GM12864 (cell line): ENCODE results near the gene TMEM219.
A peak's percentile ranks its signal among the peaks of the same experiment; 100 is the strongest.

Experiments used
- DNase-seq: peaks from one replicate; pipeline ENCODE4 v3.0.0-alpha.2; 2011; ENCODE audit warnings: low read depth
- H3K4me3 ChIP-seq: 2 replicates; pipeline ENCODE4 v1.5.1; 2011; ENCODE audit warnings: mild to moderate bottlenecking, low read depth, low read length, control low read depth
- CTCF ChIP-seq: IDR thresholded peaks from 2 replicates; pipeline ENCODE4 v1.5.1; 2011; ENCODE audit warnings: low read depth, mild to moderate bottlenecking, moderate library complexity, low read length, control low read depth, inconsistent platforms; ENCODE audit errors: missing control alignments

TMEM219 gene

GRCh38 chr16:29921034-29921385 is 40.9 kb upstream of the TMEM219 start:
- TF ChIP-seq CTCF, result no peak
- no peak for DNase-seq
- no peak overlapping the region for H3K4me3 ChIP-seq

- TF ChIP-seq CTCF, result no peak
- no peak overlapping the region for H3K4me3 ChIP-seq
- DNase-seq, result no peak
These were observed 39.6 kb upstream of the TMEM219 start for GRCh38 chr16:29922326-29922725.

- no peak for TF ChIP-seq CTCF
- no peak for DNase-seq
- no peak overlapping the region for H3K4me3 ChIP-seq
These were observed 38.8 kb upstream of the TMEM219 start for GRCh38 chr16:29922986-29923501.

GRCh38 chr16:29925105-29925756 is 36.6 kb upstream of the TMEM219 start:
- TF ChIP-seq CTCF, result no peak
- H3K4me3 ChIP-seq, result peak overlapping the region; percentile 88
- no peak for DNase-seq

GRCh38 chr16:29925781-29926710 is 35.8 kb upstream of the TMEM219 start, which contains the start of gene KCTD13:
Gene KCTD13, minus strand, starts transcription at chr16:29926226. Its CDS starts 193 bp downstream, at chr16:29926033.
- DNase-seq, result peak; percentile 44
- TF ChIP-seq CTCF, result no peak
- H3K4me3 ChIP-seq, result peak within 1 kb of the TSS; percentile 88

GRCh38 chr16:29926711-29927052 is 35.2 kb upstream of the TMEM219 start:
- no peak for TF ChIP-seq CTCF
- peak overlapping the region; percentile 88 for H3K4me3 ChIP-seq
- DNase-seq, result no peak
